ENCODE data around the gene KLHL35.

Gene KLHL35

GRCh38 chr11:75394085-75394840, 38.7 kb downstream of the KLHL35 start:
- in situ Hi-C loops (cut with MboI; ENCODE audit: low sequenced_read_pairs, unreplicated experiment): no loop called here
- no peak for TF ChIP-seq CTCF (IDR thresholded peaks at IDR 0.05; ENCODE audit: borderline replicate concordance, control extremely low read depth, extremely low read depth, insufficient read depth, missing control alignments)
- DNase-seq (ENCODE audit: low spot score): no peak

- TF ChIP-seq CTCF (IDR thresholded peaks at IDR 0.05; ENCODE audit: borderline replicate concordance, control extremely low read depth, extremely low read depth, insufficient read depth, missing control alignments): no peak
- in situ Hi-C loops (cut with MboI; ENCODE audit: low sequenced_read_pairs, unreplicated experiment): no loop called here
- no peak for DNase-seq (ENCODE audit: low spot score)
Measured at GRCh38 chr11:75389925-75390324, 43.1 kb downstream of the KLHL35 start.

- DNase-seq (ENCODE audit: low spot score): no peak
- in situ Hi-C loops (cut with MboI; ENCODE audit: low sequenced_read_pairs, unreplicated experiment): no loop called here
- TF ChIP-seq CTCF (IDR thresholded peaks at IDR 0.05; ENCODE audit: borderline replicate concordance, control extremely low read depth, extremely low read depth, insufficient read depth, missing control alignments): no peak
Measured at GRCh38 chr11:75389276-75389605, 43.8 kb downstream of the KLHL35 start.

- peak; percentile 81 for DNase-seq (ENCODE audit: low spot score)
- peak; percentile 66 for TF ChIP-seq CTCF (IDR thresholded peaks at IDR 0.05; ENCODE audit: borderline replicate concordance, control extremely low read depth, extremely low read depth, insufficient read depth, missing control alignments)
- in situ Hi-C loops (cut with MboI; ENCODE audit: low sequenced_read_pairs, unreplicated experiment): no loop called here
Measured at GRCh38 chr11:75388386-75389275, 44.4 kb downstream of the KLHL35 start.

GRCh38 chr11:75387736-75388294, 45.2 kb downstream of the KLHL35 start:
- no peak for DNase-seq (ENCODE audit: low spot score)
- in situ Hi-C loops (cut with MboI; ENCODE audit: low sequenced_read_pairs, unreplicated experiment): no loop called here
- no peak for TF ChIP-seq CTCF (IDR thresholded peaks at IDR 0.05; ENCODE audit: borderline replicate concordance, control extremely low read depth, extremely low read depth, insufficient read depth, missing control alignments)

- no peak for DNase-seq (ENCODE audit: low spot score)
- TF ChIP-seq CTCF (IDR thresholded peaks at IDR 0.05; ENCODE audit: borderline replicate concordance, control extremely low read depth, extremely low read depth, insufficient read depth, missing control alignments): no peak
- in situ Hi-C loops (cut with MboI; ENCODE audit: low sequenced_read_pairs, unreplicated experiment): no loop called here
Measured at GRCh38 chr11:75386942-75387630, 45.9 kb downstream of the KLHL35 start.

Measured in GM13976 (cell line).